GM19438 (cell line): ENCODE data around the gene TICAM2.
"Not testable (repeated sequence)": the region's sequence is repeated elsewhere in the genome, so short reads cannot be mapped to it uniquely, and the experiment has no call there.

Experiments used
- ATAC-seq: cut with Tn5 transposase; IDR thresholded peaks from one replicate; pipeline ENCODE4 v1.9.1; 2021; ENCODE audit warnings: low read depth; ENCODE audit not compliant: unreplicated experiment

Gene TICAM2

GRCh38 chr5:115601701-115602590 is at the start of gene TICAM2:
Gene TICAM2, minus strand, starts transcription at chr5:115602479. Its CDS starts 21,223 bp downstream, at chr5:115581256.
- peak; percentile 75 for ATAC-seq

GRCh38 chr5:115649541-115649940 is 47.3 kb upstream of the TICAM2 start:
- no peak for ATAC-seq

GRCh38 chr5:115648056-115648455 is 45.8 kb upstream of the TICAM2 start:
- no peak for ATAC-seq

GRCh38 chr5:115645386-115645785 is 43.1 kb upstream of the TICAM2 start:
- not testable (repeated sequence) for ATAC-seq

GRCh38 chr5:115644046-115644445 is 41.8 kb upstream of the TICAM2 start:
- ATAC-seq = no peak

GRCh38 chr5:115641948-115642347 is 39.7 kb upstream of the TICAM2 start:
- no peak for ATAC-seq

GRCh38 chr5:115640274-115640673 is 38.0 kb upstream of the TICAM2 start:
- ATAC-seq = no peak

GRCh38 chr5:115639377-115639776 is 37.1 kb upstream of the TICAM2 start:
- no peak for ATAC-seq

GRCh38 chr5:115637507-115637906 is 35.2 kb upstream of the TICAM2 start:
- ATAC-seq = no peak

GRCh38 chr5:115636008-115636407 is 33.7 kb upstream of the TICAM2 start:
- ATAC-seq = no peak

GRCh38 chr5:115634343-115635132 is 32.3 kb upstream of the TICAM2 start:
- peak; percentile 61 for ATAC-seq

GRCh38 chr5:115629903-115630302 is 27.6 kb upstream of the TICAM2 start:
- ATAC-seq = no peak

GRCh38 chr5:115627295-115627865 is 25.1 kb upstream of the TICAM2 start:
- no peak for ATAC-seq

GRCh38 chr5:115626445-115626823 is 24.2 kb upstream of the TICAM2 start:
- peak; percentile 28 for ATAC-seq

GRCh38 chr5:115625579-115626444 is 23.5 kb upstream of the TICAM2 start, which contains the start of gene TMED7:
Gene TMED7, minus strand, starts transcription at chr5:115626036. Its CDS starts 244 bp downstream, at chr5:115625792.
- ATAC-seq = peak; percentile 88

GRCh38 chr5:115624994-115625393 is 22.7 kb upstream of the TICAM2 start:
- no peak for ATAC-seq

- no peak for ATAC-seq
These were observed 21.4 kb upstream of the TICAM2 start for GRCh38 chr5:115623658-115624057.

GRCh38 chr5:115621365-115621900 is 19.2 kb upstream of the TICAM2 start:
- no peak for ATAC-seq

GRCh38 chr5:115616892-115617291 is 14.6 kb upstream of the TICAM2 start:
- no peak for ATAC-seq

GRCh38 chr5:115616472-115616871 is 14.2 kb upstream of the TICAM2 start:
- ATAC-seq = no peak
